GM23338 (cell line): ENCODE measurements around the gene SLC3A2. TPM values are rescaled to one million over a fixed set of nuclear protein-coding genes. Genes with fewer than 3 reads are reported as not detected.

Experiments
- EZH2phosphoT487 ChIP-seq: fragments of 200-600 bp; sonication (generic); IDR thresholded peaks from one replicate; pipeline ENCODE4 v1.8.1; 2018; ENCODE audit warnings: antibody characterized with exemption; ENCODE audit not compliant: unreplicated experiment
- NANOG ChIP-seq: IDR thresholded peaks from 2 replicates; pipeline ENCODE4 v1.6.1; 2016; ENCODE audit warnings: antibody characterized with exemption, borderline replicate concordance
- POLR2AphosphoS5 ChIP-seq: IDR thresholded peaks from 2 replicates; pipeline ENCODE4 v1.6.1; 2016; ENCODE audit warnings: antibody characterized with exemption, low read depth
- polyA plus RNA-seq: library from polyadenylated mRNA; unstranded; fragments of >200 nt; fragmentation: Nextera tagmentation; extraction: Ambion mirVana; gene quantifications from 2 replicates; pipeline ENCODE4 v1.2.1, GENCODE V29; 2016
- total RNA-seq: library from RNA; depleted of rRNA; stranded (reverse); fragments of >200 nt; shearing (Covaris generic); gene quantifications from 2 replicates; pipeline ENCODE4 v1.2.3, GENCODE V29; 2014
- TF ChIP-seq, protein P1 (sequence below), 2 experiments: fragments of 200-600 bp in 1 of 2; sonication (generic) in 1 of 2; conservative IDR thresholded peaks; 2 replicates each; pipeline versions ENCODE4 v1.5.1 to v1.6.1; 2016 to 2017; ENCODE audit warnings: antibody characterized with exemption in 2 of 2, low read depth in 2 of 2, mild to moderate bottlenecking in 2 of 2, moderate library complexity in 1 of 2
- TF ChIP-seq, protein P2 (sequence below): fragments of 250-450 bp; sonication (Bioruptor Pico); IDR thresholded peaks from 2 replicates; pipeline ENCODE4 v1.5.0; 2020; ENCODE audit warnings: mild to moderate bottlenecking, moderate library complexity
- TF ChIP-seq, protein P3 (sequence below): IDR thresholded peaks from 2 replicates; pipeline ENCODE4 v1.6.1; 2016; ENCODE audit warnings: antibody characterized with exemption

The SLC3A2 gene
- total and polyA plus RNA-seq, 2 experiments from 2014 or later, result 240 to 425 TPM

DNA sequence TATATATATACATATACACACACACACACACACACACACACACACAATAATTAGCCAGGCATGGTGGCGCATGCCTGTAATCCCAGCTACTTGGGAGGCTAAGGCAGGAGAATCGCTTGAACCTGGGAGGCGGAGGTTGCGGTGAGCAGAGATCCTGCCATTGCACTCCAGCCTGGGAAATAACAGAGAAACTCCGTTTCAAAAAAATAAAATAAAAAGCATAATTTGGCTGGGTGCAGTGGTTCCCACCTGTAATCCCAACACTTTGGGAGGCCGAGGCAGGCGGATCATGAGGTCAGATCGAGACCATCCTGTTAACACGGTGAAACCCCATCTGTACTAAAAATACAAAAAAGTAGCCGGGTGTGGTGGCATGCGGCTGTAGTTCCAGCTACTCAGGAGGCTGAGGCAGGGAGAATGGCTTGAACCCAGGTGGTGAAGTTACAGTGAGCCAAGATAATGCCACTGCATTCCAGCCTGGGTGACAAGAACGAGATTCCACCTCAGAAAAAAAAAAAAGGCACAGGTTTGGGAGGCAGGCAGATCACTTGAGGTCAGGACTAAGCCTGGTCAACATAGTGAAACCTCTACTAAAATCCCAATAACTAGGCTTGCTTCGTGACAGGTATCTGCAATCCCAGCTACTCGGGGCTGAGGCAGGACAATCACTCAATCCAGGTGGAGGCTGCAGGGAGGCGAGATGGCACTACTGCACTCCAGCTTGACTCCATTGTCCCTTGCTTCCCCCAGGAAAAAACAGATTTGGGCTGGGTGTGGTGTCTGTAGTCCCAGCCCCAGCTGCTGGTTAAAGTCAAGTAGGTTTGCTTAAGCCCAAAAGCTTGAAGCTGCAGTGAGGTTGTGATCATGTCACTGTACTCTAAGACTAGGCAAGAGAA lies 29.5 kb upstream of the SLC3A2 start (continued):
- TF ChIP-seq, protein P1, sequence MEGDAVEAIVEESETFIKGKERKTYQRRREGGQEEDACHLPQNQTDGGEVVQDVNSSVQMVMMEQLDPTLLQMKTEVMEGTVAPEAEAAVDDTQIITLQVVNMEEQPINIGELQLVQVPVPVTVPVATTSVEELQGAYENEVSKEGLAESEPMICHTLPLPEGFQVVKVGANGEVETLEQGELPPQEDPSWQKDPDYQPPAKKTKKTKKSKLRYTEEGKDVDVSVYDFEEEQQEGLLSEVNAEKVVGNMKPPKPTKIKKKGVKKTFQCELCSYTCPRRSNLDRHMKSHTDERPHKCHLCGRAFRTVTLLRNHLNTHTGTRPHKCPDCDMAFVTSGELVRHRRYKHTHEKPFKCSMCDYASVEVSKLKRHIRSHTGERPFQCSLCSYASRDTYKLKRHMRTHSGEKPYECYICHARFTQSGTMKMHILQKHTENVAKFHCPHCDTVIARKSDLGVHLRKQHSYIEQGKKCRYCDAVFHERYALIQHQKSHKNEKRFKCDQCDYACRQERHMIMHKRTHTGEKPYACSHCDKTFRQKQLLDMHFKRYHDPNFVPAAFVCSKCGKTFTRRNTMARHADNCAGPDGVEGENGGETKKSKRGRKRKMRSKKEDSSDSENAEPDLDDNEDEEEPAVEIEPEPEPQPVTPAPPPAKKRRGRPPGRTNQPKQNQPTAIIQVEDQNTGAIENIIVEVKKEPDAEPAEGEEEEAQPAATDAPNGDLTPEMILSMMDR (conservative IDR thresholded peaks at IDR 0.05; ENCODE audit: low read depth in 2 of 2), result no peak
- TF ChIP-seq, protein P2, sequence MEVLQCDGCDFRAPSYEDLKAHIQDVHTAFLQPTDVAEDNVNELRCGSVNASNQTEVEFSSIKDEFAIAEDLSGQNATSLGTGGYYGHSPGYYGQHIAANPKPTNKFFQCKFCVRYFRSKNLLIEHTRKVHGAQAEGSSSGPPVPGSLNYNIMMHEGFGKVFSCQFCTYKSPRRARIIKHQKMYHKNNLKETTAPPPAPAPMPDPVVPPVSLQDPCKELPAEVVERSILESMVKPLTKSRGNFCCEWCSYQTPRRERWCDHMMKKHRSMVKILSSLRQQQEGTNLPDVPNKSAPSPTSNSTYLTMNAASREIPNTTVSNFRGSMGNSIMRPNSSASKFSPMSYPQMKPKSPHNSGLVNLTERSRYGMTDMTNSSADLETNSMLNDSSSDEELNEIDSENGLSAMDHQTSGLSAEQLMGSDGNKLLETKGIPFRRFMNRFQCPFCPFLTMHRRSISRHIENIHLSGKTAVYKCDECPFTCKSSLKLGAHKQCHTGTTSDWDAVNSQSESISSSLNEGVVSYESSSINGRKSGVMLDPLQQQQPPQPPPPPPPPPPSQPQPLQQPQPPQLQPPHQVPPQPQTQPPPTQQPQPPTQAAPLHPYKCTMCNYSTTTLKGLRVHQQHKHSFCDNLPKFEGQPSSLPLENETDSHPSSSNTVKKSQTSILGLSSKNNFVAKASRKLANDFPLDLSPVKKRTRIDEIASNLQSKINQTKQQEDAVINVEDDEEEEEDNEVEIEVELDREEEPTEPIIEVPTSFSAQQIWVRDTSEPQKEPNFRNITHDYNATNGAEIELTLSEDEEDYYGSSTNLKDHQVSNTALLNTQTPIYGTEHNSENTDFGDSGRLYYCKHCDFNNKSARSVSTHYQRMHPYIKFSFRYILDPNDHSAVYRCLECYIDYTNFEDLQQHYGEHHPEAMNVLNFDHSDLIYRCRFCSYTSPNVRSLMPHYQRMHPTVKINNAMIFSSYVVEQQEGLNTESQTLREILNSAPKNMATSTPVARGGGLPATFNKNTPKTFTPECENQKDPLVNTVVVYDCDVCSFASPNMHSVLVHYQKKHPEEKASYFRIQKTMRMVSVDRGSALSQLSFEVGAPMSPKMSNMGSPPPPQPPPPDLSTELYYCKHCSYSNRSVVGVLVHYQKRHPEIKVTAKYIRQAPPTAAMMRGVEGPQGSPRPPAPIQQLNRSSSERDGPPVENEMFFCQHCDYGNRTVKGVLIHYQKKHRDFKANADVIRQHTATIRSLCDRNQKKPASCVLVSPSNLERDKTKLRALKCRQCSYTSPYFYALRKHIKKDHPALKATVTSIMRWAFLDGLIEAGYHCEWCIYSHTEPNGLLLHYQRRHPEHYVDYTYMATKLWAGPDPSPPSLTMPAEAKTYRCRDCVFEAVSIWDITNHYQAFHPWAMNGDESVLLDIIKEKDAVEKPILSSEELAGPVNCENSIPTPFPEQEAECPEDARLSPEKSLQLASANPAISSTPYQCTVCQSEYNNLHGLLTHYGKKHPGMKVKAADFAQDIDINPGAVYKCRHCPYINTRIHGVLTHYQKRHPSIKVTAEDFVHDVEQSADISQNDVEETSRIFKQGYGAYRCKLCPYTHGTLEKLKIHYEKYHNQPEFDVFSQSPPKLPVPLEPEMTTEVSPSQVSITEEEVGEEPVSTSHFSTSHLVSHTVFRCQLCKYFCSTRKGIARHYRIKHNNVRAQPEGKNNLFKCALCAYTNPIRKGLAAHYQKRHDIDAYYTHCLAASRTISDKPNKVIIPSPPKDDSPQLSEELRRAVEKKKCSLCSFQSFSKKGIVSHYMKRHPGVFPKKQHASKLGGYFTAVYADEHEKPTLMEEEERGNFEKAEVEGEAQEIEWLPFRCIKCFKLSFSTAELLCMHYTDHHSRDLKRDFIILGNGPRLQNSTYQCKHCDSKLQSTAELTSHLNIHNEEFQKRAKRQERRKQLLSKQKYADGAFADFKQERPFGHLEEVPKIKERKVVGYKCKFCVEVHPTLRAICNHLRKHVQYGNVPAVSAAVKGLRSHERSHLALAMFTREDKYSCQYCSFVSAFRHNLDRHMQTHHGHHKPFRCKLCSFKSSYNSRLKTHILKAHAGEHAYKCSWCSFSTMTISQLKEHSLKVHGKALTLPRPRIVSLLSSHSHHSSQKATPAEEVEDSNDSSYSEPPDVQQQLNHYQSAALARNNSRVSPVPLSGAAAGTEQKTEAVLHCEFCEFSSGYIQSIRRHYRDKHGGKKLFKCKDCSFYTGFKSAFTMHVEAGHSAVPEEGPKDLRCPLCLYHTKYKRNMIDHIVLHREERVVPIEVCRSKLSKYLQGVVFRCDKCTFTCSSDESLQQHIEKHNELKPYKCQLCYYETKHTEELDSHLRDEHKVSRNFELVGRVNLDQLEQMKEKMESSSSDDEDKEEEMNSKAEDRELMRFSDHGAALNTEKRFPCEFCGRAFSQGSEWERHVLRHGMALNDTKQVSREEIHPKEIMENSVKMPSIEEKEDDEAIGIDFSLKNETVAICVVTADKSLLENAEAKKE (CRISPR knock-in tag), result 0 out of 2 replicates have a peak, but pooled peaks have one; percentile 27
- TF ChIP-seq, protein P3, sequence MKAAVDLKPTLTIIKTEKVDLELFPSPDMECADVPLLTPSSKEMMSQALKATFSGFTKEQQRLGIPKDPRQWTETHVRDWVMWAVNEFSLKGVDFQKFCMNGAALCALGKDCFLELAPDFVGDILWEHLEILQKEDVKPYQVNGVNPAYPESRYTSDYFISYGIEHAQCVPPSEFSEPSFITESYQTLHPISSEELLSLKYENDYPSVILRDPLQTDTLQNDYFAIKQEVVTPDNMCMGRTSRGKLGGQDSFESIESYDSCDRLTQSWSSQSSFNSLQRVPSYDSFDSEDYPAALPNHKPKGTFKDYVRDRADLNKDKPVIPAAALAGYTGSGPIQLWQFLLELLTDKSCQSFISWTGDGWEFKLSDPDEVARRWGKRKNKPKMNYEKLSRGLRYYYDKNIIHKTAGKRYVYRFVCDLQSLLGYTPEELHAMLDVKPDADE, result no peak
- TF ChIP-seq NANOG (0 out of 2 replicates have a peak, but pooled peaks have one; percentile 2), POLR2AphosphoS5 (peak; percentile 76), EZH2phosphoT487 (no peak)
